GM12878 (cell line): ENCODE results near the gene AZGP1. TPM values are rescaled to one million over a fixed set of nuclear protein-coding genes. Genes with fewer than 3 reads are reported as not detected.

Experiments used
- ATAC-seq: fragments of 200-7000 bp; cut with Tn5 transposase; 3 replicates; pipeline ENCODE4 v1.9.1; 2020; ENCODE audit warnings: mild to moderate bottlenecking, moderate library complexity
- BruUV-seq: library from RNA; stranded (reverse); fragments of 400-500 nt; replicated peaks from 2 replicates; lab custom pipeline; 2021; lab: Mats Ljungman, UMichigan
- CTCF ChIA-PET: fragments of 300-600 bp; sonication (Branson Sonifier 250); formaldehyde crosslinking; extraction: SDS; loops from one replicate; lab custom pipeline; 2021; ENCODE audit warnings: inconsistent platforms; lab: Yijun Ruan, JAX
- POLR2A ChIA-PET: fragments of 350-600 bp; formaldehyde crosslinking; extraction: SDS; loops from one replicate; lab custom pipeline; 2021; ENCODE audit warnings: inconsistent platforms; lab: Charles Lee
- RAD21 ChIA-PET: fragments of 300-600 bp; sonication (Branson Sonifier 250); formaldehyde crosslinking; loops from one replicate; lab custom pipeline; 2023; ENCODE audit warnings: antibody characterized with exemption; ENCODE audit not compliant: unreplicated experiment; lab: Charles Lee
- SMC1A ChIA-PET: fragments of 300-600 bp; sonication (Branson Sonifier 250); formaldehyde crosslinking; loops from one replicate; lab custom pipeline; 2023; ENCODE audit not compliant: unreplicated experiment, uncharacterized antibody; lab: Charles Lee
- DNase-seq: peaks from one replicate; pipeline ENCODE4 v3.0.0-alpha.2; 2011; ENCODE audit warnings: low read depth, low spot score
- FAIRE-seq: peaks from 3 replicates; lab custom pipeline; 2011; peaks lifted over from hg19 to GRCh38; lab: Jason Lieb, UNC
- H2AFZ ChIP-seq: 2 replicates; pipeline ENCODE4 v1.6.0; 2011; ENCODE audit warnings: low read depth, low read length, control low read depth; ENCODE audit not compliant: control insufficient read depth
- H3K27ac ChIP-seq: 2 replicates; pipeline ENCODE4 v1.5.1; 2011; ENCODE audit warnings: control low read depth; ENCODE audit not compliant: control insufficient read depth, insufficient read depth
- H3K27me3 ChIP-seq, 2 experiments: replicated peaks in 1 of 2; 2 replicates each; pipeline versions ENCODE4 v1.6.0 to v1.6.1; 2011; ENCODE audit warnings: low read length in 1 of 2; ENCODE audit not compliant: control insufficient read depth in 2 of 2, insufficient read depth in 2 of 2
- H3K36me3 ChIP-seq, 2 experiments: 2 replicates each; pipeline ENCODE4 v1.5.1; 2011; ENCODE audit warnings: low read length in 1 of 2; ENCODE audit not compliant: control insufficient read depth in 2 of 2, insufficient read depth in 2 of 2
- H3K4me1 ChIP-seq: 2 replicates; pipeline ENCODE4 v1.6.1; 2011; ENCODE audit warnings: mild to moderate bottlenecking, low read length, moderate library complexity, mixed read lengths; ENCODE audit not compliant: control insufficient read depth, insufficient read depth
- H3K4me2 ChIP-seq: 2 replicates; pipeline ENCODE4 v1.6.0; 2011; ENCODE audit warnings: control low read depth; ENCODE audit not compliant: control insufficient read depth, insufficient read depth
- H3K4me3 ChIP-seq: fragments of 200-600 bp; sonication (generic); 2 replicates; pipeline ENCODE4 v1.5.1; 2016
- H3K79me2 ChIP-seq: 2 replicates; pipeline ENCODE4 v1.6.0; 2011; ENCODE audit warnings: low read length; ENCODE audit not compliant: control insufficient read depth, insufficient read depth
- H3K9ac ChIP-seq: 2 replicates; pipeline ENCODE4 v1.8.0; 2011; ENCODE audit warnings: low read length, control low read depth, mixed read lengths; ENCODE audit not compliant: control insufficient read depth, insufficient read depth
- H3K9me3 ChIP-seq: replicated peaks from 3 replicates; pipeline ENCODE4 v1.5.1; 2011; ENCODE audit warnings: mild to moderate bottlenecking, low read length; ENCODE audit not compliant: control insufficient read depth, insufficient read depth
- H4K20me1 ChIP-seq: 2 replicates; pipeline ENCODE4 v1.6.0; 2011; ENCODE audit not compliant: control insufficient read depth, insufficient read depth
- ATF7 ChIP-seq: fragments of 450-650 bp; IDR thresholded peaks from 2 replicates; pipeline ENCODE4 v1.6.1; 2016; ENCODE audit warnings: low read depth, mild to moderate bottlenecking
- CBFB ChIP-seq: IDR thresholded peaks from 2 replicates; pipeline ENCODE4 v1.6.1; 2016; ENCODE audit warnings: antibody characterized with exemption, low read depth
- CREM ChIP-seq: IDR thresholded peaks from 2 replicates; pipeline ENCODE4 v1.6.1; 2014; ENCODE audit warnings: antibody characterized with exemption, low read depth
- GABPA ChIP-seq: IDR thresholded peaks from 2 replicates; pipeline ENCODE4 v1.6.1; 2014; ENCODE audit warnings: antibody characterized with exemption, low read depth, mild to moderate bottlenecking, inconsistent platforms
- HCFC1 ChIP-seq: fragments of 150-350 bp; IDR thresholded peaks from 2 replicates; pipeline ENCODE4 v1.6.1; 2014; ENCODE audit warnings: low read length
- HDAC6 ChIP-seq: fragments of 200-600 bp; sonication (generic); IDR thresholded peaks from one replicate; pipeline ENCODE4 v1.8.0; 2017; ENCODE audit warnings: antibody characterized with exemption; ENCODE audit not compliant: unreplicated experiment
- NBN ChIP-seq: fragments of 450-650 bp; IDR thresholded peaks from 2 replicates; pipeline ENCODE4 v1.6.1; 2016
- NR2C1 ChIP-seq: fragments of 450-650 bp; IDR thresholded peaks from 2 replicates; pipeline ENCODE4 v1.6.1; 2017; ENCODE audit warnings: antibody characterized with exemption, mild to moderate bottlenecking, moderate library complexity
- PML ChIP-seq: IDR thresholded peaks from 2 replicates; pipeline ENCODE4 v1.6.1; 2012; ENCODE audit warnings: low read length, inconsistent platforms
- POLR2AphosphoS2 ChIP-seq: IDR thresholded peaks from 2 replicates; pipeline ENCODE4 v1.6.1; 2011; ENCODE audit warnings: low read depth, mild to moderate bottlenecking, low read length, improper control_type of control experiment, moderate library complexity
- POU2F2 ChIP-seq: IDR thresholded peaks from 3 replicates; pipeline ENCODE4 v1.6.1; 2011; ENCODE audit warnings: low read depth, mild to moderate bottlenecking, low read length, borderline replicate concordance
- ZNF217 ChIP-seq: fragments of 450-650 bp; IDR thresholded peaks from 2 replicates; pipeline ENCODE4 v1.6.1; 2017; ENCODE audit warnings: antibody characterized with exemption, mild to moderate bottlenecking
- ZNF24 ChIP-seq: fragments of 450-650 bp; IDR thresholded peaks from 2 replicates; pipeline ENCODE4 v1.6.1; 2017; ENCODE audit warnings: antibody characterized with exemption, mild to moderate bottlenecking
- ZNF384 ChIP-seq: IDR thresholded peaks from 2 replicates; pipeline ENCODE4 v1.6.1; 2012; ENCODE audit warnings: low read depth, mild to moderate bottlenecking, low read length, improper control_type of control experiment, borderline replicate concordance
- WGBS: methylation state at CpG from one replicate; pipeline ENCODE4 v1.1.6; 2016; ENCODE audit warnings: low lambda C conversion rate; ENCODE audit not compliant: insufficient replicate concordance, insufficient coverage; ENCODE audit errors: missing lambda C conversion rate; 5-methylcytosine and 5-hydroxymethylcytosine counted together
- in situ Hi-C: fragments of 300-500 bp; cut with MboI; formaldehyde crosslinking; loops from 9 replicates; pipeline ENCODE4 v1.14.3; 2018; ENCODE audit warnings: mixed read lengths
- intact Hi-C: fragments of 100-400 bp; cut with micrococcal nuclease; formaldehyde crosslinking; loops from one replicate; pipeline ENCODE4 v1.14.2; 2022; ENCODE audit not compliant: unreplicated experiment
- polyA plus RNA-seq, 11 experiments: library from polyadenylated mRNA; depleted of rRNA in 4 of 11; unstranded in 6 of 11; stranded (reverse) in 5 of 11; fragments of >200 nt; fragmentation: Nextera tagmentation in 4 of 11; fragmentation: Illumina TruSeq in 1 of 11; extraction: Ambion mirVana in 4 of 11; extraction: Trizol in 1 of 11; gene quantifications; 1 replicate in 1 of 11; 2 replicates in 10 of 11; pipeline versions ENCODE4 v1.2.1 to v1.2.3, GENCODE V29; 2011 to 2016; ENCODE audit warnings: inconsistent platforms in 2 of 11, missing spikeins in 2 of 11, low read depth in 1 of 11
- total RNA-seq, 4 experiments: library from RNA; depleted of rRNA in 3 of 4; stranded (reverse); fragments of >200 nt in 3 of 4; fragmentation: Illumina TruSeq in 1 of 4; extraction: Trizol in 1 of 4; gene quantifications; 2 replicates each; pipeline versions ENCODE4 v1.2.1 to v1.2.3, GENCODE V29; 2013 to 2021
- TF ChIP-seq, protein P1 (sequence below): IDR thresholded peaks from 2 replicates; pipeline ENCODE4 v1.6.1; 2012; ENCODE audit warnings: low read depth, low read length, improper control_type of control experiment
- TF ChIP-seq, protein P2 (sequence below): fragments of 450-650 bp; IDR thresholded peaks from 2 replicates; pipeline ENCODE4 v1.6.1; 2017; ENCODE audit warnings: mild to moderate bottlenecking, moderate library complexity
- TF ChIP-seq, protein P3 (sequence below): fragments of 450-650 bp; conservative IDR thresholded peaks from 2 replicates; pipeline ENCODE4 v1.6.1; 2017; ENCODE audit warnings: mild to moderate bottlenecking, moderate library complexity

AZGP1 gene
- total and polyA plus RNA-seq, 10 of the 15 experiments (the other 5 are each of a cell fraction or from before 2014, with no cell fraction given): 0.18 to 0.64 (median 0.29) TPM; not detected in 5

DNA sequence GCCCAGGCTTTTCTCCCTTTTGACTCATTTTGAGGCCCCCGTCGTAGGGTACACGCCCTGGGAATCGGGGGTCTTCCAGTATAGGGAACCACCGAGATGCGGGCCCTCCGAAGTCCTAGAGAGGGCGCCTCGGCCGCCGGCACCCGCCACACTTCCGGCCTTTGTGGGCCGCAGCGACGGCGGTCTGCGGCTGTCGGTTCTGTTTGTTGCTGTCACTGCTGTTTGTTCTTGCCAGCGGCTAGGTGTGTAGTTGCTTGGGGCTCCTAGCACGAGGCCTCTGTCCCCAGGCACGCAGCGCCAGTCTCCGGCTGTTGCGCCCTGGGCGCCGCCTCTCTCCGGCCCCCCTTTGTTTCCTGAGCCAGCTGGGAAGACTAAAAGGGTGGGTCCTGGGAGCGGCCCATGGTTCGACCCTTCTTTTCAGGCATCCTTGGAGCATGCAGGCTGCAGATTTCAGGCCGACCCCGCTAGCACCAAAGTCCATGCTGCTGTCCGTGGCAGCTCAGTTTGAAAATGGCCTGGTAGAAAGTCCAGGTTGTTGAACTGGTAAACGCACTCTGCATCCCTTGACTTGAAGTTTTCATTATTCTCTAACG is 21.8 kb upstream of the AZGP1 start:
- FAIRE-seq (no peak), DNase-seq (no peak), ATAC-seq (peak; percentile 91)
- H3K27ac ChIP-seq: no peak overlapping the region
- no peaks in the 10 kb centered on the region for H3K9me3 ChIP-seq
- peak overlapping the region; percentile 51; the same call in 1 of the 2 replicates for H3K4me3 ChIP-seq
- no peaks in the 10 kb centered on the region; a peak in 1 of 4 replicates for H3K27me3 ChIP-seq
- H3K9ac ChIP-seq: peak overlapping the region; percentile 65; the same call in 1 of the 2 replicates
- H3K79me2 ChIP-seq: no peaks in the 10 kb centered on the region
- peaks cover 12% of the 10 kb centered on the region; the same call in 1 of the 2 replicates for H3K4me1 ChIP-seq
- no peaks in the 10 kb centered on the region for H3K36me3 ChIP-seq
- BruUV-seq: TSS peak; percentile 90
- CTCF ChIA-PET: interaction anchor here (0.6 to 13.0 kb wide), 12 partner anchors 9 to 471 kb away, joined by 3 to 178 read pairs (median 4); partner anchors contain the start of genes TRIM4 and ZKSCAN1
- in situ Hi-C loops (no loop called here), intact Hi-C loops (loop anchor here (1.0 to 2.0 kb wide), 2 partner anchors 51 to 84 kb away; partner anchors contain the start of genes ZNF3 and ZSCAN21)
- no peaks in the 10 kb centered on the region for H4K20me1 ChIP-seq
- H2AFZ ChIP-seq: peak overlapping the region; percentile 90
- SMC1A ChIA-PET: interaction anchor here (1.3 to 2.4 kb wide), 4 partner anchors 18 to 128 kb away, joined by 3 to 15 read pairs (median 6); partner anchors contain the start of genes ZKSCAN1, ZNF3 and ZSCAN21
- peak overlapping the region; percentile 49 for H3K4me2 ChIP-seq
- WGBS: 12% methylated on average over 29 of the region's 35 CpGs
- RAD21 ChIA-PET: interaction anchor here (1.1 to 1.5 kb wide), 3 partner anchors 17 to 83 kb away, joined by 3 to 7 read pairs (median 3); partner anchors contain the start of genes TRIM4 and ZKSCAN1
- POLR2A ChIA-PET: interaction anchor here (0.7 to 1.3 kb wide), 4 partner anchors 78 to 674 kb away, joined by 3 to 4 read pairs (median 3); no protein-coding TSS in a partner anchor
- TF ChIP-seq, protein P1, sequence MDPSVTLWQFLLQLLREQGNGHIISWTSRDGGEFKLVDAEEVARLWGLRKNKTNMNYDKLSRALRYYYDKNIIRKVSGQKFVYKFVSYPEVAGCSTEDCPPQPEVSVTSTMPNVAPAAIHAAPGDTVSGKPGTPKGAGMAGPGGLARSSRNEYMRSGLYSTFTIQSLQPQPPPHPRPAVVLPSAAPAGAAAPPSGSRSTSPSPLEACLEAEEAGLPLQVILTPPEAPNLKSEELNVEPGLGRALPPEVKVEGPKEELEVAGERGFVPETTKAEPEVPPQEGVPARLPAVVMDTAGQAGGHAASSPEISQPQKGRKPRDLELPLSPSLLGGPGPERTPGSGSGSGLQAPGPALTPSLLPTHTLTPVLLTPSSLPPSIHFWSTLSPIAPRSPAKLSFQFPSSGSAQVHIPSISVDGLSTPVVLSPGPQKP: peak; percentile 56
- TF ChIP-seq HCFC1 (peak; percentile 45; the same call in 1 of the 2 replicates), GABPA (peak; percentile 75), CREM (peak; percentile 46; the same call in 1 of the 2 replicates), HDAC6 (no peak), PML (no peak), POLR2AphosphoS2 (no peak), NBN (no peak), ZNF217 (0 out of 2 replicates have a peak, but pooled peaks have one; percentile 31), ZNF24 (peak; percentile 27; the same call in 1 of the 2 replicates), ATF7 (0 out of 2 replicates have a peak, but pooled peaks have one; percentile 20), POU2F2 (peak; percentile 72; the same call in 2 of the 3 replicates), CBFB (peak; percentile 81), ZNF384 (no peak), NR2C1 (peak; percentile 51)
- TF ChIP-seq, protein P2, sequence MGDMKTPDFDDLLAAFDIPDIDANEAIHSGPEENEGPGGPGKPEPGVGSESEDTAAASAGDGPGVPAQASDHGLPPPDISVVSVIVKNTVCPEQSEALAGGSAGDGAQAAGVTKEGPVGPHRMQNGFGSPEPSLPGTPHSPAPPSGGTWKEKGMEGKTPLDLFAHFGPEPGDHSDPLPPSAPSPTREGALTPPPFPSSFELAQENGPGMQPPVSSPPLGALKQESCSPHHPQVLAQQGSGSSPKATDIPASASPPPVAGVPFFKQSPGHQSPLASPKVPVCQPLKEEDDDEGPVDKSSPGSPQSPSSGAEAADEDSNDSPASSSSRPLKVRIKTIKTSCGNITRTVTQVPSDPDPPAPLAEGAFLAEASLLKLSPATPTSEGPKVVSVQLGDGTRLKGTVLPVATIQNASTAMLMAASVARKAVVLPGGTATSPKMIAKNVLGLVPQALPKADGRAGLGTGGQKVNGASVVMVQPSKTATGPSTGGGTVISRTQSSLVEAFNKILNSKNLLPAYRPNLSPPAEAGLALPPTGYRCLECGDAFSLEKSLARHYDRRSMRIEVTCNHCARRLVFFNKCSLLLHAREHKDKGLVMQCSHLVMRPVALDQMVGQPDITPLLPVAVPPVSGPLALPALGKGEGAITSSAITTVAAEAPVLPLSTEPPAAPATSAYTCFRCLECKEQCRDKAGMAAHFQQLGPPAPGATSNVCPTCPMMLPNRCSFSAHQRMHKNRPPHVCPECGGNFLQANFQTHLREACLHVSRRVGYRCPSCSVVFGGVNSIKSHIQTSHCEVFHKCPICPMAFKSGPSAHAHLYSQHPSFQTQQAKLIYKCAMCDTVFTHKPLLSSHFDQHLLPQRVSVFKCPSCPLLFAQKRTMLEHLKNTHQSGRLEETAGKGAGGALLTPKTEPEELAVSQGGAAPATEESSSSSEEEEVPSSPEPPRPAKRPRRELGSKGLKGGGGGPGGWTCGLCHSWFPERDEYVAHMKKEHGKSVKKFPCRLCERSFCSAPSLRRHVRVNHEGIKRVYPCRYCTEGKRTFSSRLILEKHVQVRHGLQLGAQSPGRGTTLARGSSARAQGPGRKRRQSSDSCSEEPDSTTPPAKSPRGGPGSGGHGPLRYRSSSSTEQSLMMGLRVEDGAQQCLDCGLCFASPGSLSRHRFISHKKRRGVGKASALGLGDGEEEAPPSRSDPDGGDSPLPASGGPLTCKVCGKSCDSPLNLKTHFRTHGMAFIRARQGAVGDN: peak; percentile 88
- TF ChIP-seq, protein P3, sequence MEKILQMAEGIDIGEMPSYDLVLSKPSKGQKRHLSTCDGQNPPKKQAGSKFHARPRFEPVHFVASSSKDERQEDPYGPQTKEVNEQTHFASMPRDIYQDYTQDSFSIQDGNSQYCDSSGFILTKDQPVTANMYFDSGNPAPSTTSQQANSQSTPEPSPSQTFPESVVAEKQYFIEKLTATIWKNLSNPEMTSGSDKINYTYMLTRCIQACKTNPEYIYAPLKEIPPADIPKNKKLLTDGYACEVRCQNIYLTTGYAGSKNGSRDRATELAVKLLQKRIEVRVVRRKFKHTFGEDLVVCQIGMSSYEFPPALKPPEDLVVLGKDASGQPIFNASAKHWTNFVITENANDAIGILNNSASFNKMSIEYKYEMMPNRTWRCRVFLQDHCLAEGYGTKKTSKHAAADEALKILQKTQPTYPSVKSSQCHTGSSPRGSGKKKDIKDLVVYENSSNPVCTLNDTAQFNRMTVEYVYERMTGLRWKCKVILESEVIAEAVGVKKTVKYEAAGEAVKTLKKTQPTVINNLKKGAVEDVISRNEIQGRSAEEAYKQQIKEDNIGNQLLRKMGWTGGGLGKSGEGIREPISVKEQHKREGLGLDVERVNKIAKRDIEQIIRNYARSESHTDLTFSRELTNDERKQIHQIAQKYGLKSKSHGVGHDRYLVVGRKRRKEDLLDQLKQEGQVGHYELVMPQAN: peak; percentile 56
